ENCODE data around the gene TEAD3.

- TF ChIP-seq POLR2A (IDR thresholded peaks at IDR 0.05; ENCODE audit: low read depth, low read length) (no peak), SMC3 (IDR thresholded peaks at IDR 0.05; ENCODE audit: low read depth, low read length) (no peak), CTCF (conservative IDR thresholded peaks at IDR 0.05; ENCODE audit: low read depth, low read length) (no peak), CEBPB (IDR thresholded peaks at IDR 0.05; ENCODE audit: low read depth, low read length) (no peak), CHD1 (IDR thresholded peaks at IDR 0.05; ENCODE audit: low read depth, low read length) (no peak), MAFK (IDR thresholded peaks at IDR 0.05; ENCODE audit: low read depth, low read length) (no peak), RAD21 (IDR thresholded peaks at IDR 0.05; ENCODE audit: low read length) (no peak), MAZ (IDR thresholded peaks at IDR 0.05; ENCODE audit: borderline replicate concordance, low read depth, low read length) (no peak)
- TF ChIP-seq, protein P1, sequence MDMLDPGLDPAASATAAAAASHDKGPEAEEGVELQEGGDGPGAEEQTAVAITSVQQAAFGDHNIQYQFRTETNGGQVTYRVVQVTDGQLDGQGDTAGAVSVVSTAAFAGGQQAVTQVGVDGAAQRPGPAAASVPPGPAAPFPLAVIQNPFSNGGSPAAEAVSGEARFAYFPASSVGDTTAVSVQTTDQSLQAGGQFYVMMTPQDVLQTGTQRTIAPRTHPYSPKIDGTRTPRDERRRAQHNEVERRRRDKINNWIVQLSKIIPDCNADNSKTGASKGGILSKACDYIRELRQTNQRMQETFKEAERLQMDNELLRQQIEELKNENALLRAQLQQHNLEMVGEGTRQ (IDR thresholded peaks at IDR 0.05; ENCODE audit: low read depth, low read length), result no peak
Observed at GRCh38 chr6:35474942-35475570, 21.8 kb downstream of the TEAD3 start.
